RWPE2 (cell line): Measurements from ENCODE around the gene RILPL1.

Experiments
- ATAC-seq: fragments of 200-7000 bp; cut with Tn5 transposase; 3 replicates; pipeline ENCODE4 v1.9.1; 2021; ENCODE audit warnings: low read depth
- DNase-seq: peaks from one replicate; pipeline ENCODE4 v3.0.0-alpha.2; 2020; ENCODE audit warnings: low spot score
- H3K27ac ChIP-seq: fragments of 450-650 bp; 2 replicates; pipeline ENCODE4 v1.5.1; 2017; ENCODE audit warnings: mild to moderate bottlenecking; ENCODE audit not compliant: poor library complexity, severe bottlenecking
- H3K27me3 ChIP-seq: fragments of 250-450 bp; sonication (Bioruptor Pico); 2 replicates; pipeline ENCODE4 v1.5.1; 2021; ENCODE audit warnings: mild to moderate bottlenecking, moderate library complexity; ENCODE audit not compliant: insufficient read depth, poor library complexity, severe bottlenecking
- H3K36me3 ChIP-seq: fragments of 250-450 bp; sonication (Bioruptor Pico); 2 replicates; pipeline ENCODE4 v1.5.1; 2020; ENCODE audit warnings: low read depth, mild to moderate bottlenecking, moderate library complexity
- H3K4me1 ChIP-seq: fragments of 250-450 bp; sonication (Bioruptor Pico); 2 replicates; pipeline ENCODE4 v1.5.1; 2021; ENCODE audit warnings: mild to moderate bottlenecking, moderate library complexity; ENCODE audit not compliant: insufficient read depth, poor library complexity, severe bottlenecking
- H3K4me3 ChIP-seq: fragments of 250-450 bp; sonication (Bioruptor Pico); 2 replicates; pipeline ENCODE4 v1.5.1; 2021; ENCODE audit warnings: mild to moderate bottlenecking, moderate library complexity; ENCODE audit not compliant: severe bottlenecking
- H3K9me3 ChIP-seq: fragments of 250-450 bp; sonication (Bioruptor Pico); 2 replicates; pipeline ENCODE4 v1.5.1; 2021; ENCODE audit warnings: mild to moderate bottlenecking, moderate library complexity; ENCODE audit not compliant: severe bottlenecking
- CTCF ChIP-seq: fragments of 450-650 bp; IDR thresholded peaks from one replicate; pipeline ENCODE4 v1.5.1; 2017; ENCODE audit warnings: mild to moderate bottlenecking, moderate library complexity; ENCODE audit not compliant: poor library complexity, severe bottlenecking

The RILPL1 gene

GRCh38 chr12:123479442-123480180, 53.9 kb downstream of the RILPL1 start:
- H3K27ac ChIP-seq = no peak overlapping the region
- DNase-seq (no peak), ATAC-seq (no peak)
- H3K9me3 ChIP-seq = no peaks in the 10 kb centered on the region
- H3K4me1 ChIP-seq = no peaks in the 10 kb centered on the region
- no peak overlapping the region for H3K4me3 ChIP-seq
- no peak for TF ChIP-seq CTCF
- no peaks in the 10 kb centered on the region for H3K27me3 ChIP-seq
- H3K36me3 ChIP-seq = peaks cover 15% of the 10 kb centered on the region; the same call in 1 of the 2 replicates

- H3K27me3 ChIP-seq = no peaks in the 10 kb centered on the region
- ATAC-seq (no peak), DNase-seq (no peak)
- TF ChIP-seq CTCF = no peak
- no peaks in the 10 kb centered on the region for H3K9me3 ChIP-seq
- H3K4me3 ChIP-seq = no peak overlapping the region
- no peaks in the 10 kb centered on the region for H3K4me1 ChIP-seq
- no peak overlapping the region for H3K27ac ChIP-seq
- peaks cover 13% of the 10 kb centered on the region; the same call in 1 of the 2 replicates for H3K36me3 ChIP-seq
These were observed 54.8 kb downstream of the RILPL1 start for GRCh38 chr12:123478762-123479161.

GRCh38 chr12:123478069-123478468, 55.5 kb downstream of the RILPL1 start:
- Histone ChIP-seq H3K4me1 (no peaks in the 10 kb centered on the region), H3K4me3 (no peak overlapping the region), H3K27me3 (no peaks in the 10 kb centered on the region), H3K9me3 (no peaks in the 10 kb centered on the region), H3K27ac (no peak overlapping the region), H3K36me3 (peaks cover 14% of the 10 kb centered on the region)
- no peak for TF ChIP-seq CTCF
- ATAC-seq = no peak
- no peak for DNase-seq

- DNase-seq (no peak), ATAC-seq (no peak)
- Histone ChIP-seq H3K4me3 (no peak overlapping the region), H3K36me3 (peaks cover 37% of the 10 kb centered on the region), H3K27ac (no peak overlapping the region), H3K9me3 (no peaks in the 10 kb centered on the region), H3K27me3 (no peaks in the 10 kb centered on the region), H3K4me1 (no peaks in the 10 kb centered on the region)
- TF ChIP-seq CTCF = no peak
These were observed 58.2 kb downstream of the RILPL1 start for GRCh38 chr12:123475246-123475703.
